Neural crest cell (in vitro differentiated cells): ENCODE measurements around the gene CACNA2D2. TPM values are rescaled to one million over a fixed set of nuclear protein-coding genes. Genes with fewer than 3 reads are reported as not detected.

ENCODE experiments used
- DNase-seq: peaks from one replicate; pipeline ENCODE4 v3.0.0; 2021; ENCODE audit warnings: low read depth, mixed read lengths, low spot score
- H3K27ac Mint-ChIP-seq: one replicate; pipeline ENCODE4 v1.8.0; 2021; ENCODE audit warnings: mild to moderate bottlenecking, mixed read lengths; ENCODE audit not compliant: unreplicated experiment
- H3K27me3 Mint-ChIP-seq: 2 replicates; pipeline ENCODE4 v1.8.0; 2021; ENCODE audit warnings: low read depth, mild to moderate bottlenecking, mixed read lengths
- H3K36me3 Mint-ChIP-seq: 2 replicates; pipeline ENCODE4 v1.8.0; 2021; ENCODE audit warnings: low read depth, mild to moderate bottlenecking, mixed read lengths
- H3K4me1 Mint-ChIP-seq: 2 replicates; pipeline ENCODE4 v1.8.0; 2021; ENCODE audit warnings: mixed read lengths
- H3K4me3 Mint-ChIP-seq: one replicate; pipeline ENCODE4 v1.8.0; 2021; ENCODE audit warnings: mild to moderate bottlenecking, mixed read lengths
- H3K9me3 Mint-ChIP-seq: 2 replicates; pipeline ENCODE4 v1.8.0; 2021; ENCODE audit warnings: mixed read lengths
- CTCF ChIP-seq: fragments of 200-600 bp; sonication (generic); conservative IDR thresholded peaks from 2 replicates; pipeline ENCODE4 v1.5.0; 2021; ENCODE audit warnings: antibody characterized with exemption, mild to moderate bottlenecking
- total RNA-seq: library from RNA; stranded (reverse); gene quantifications from 2 replicates; pipeline ENCODE4 v1.2.1, GENCODE V29; 2021

The CACNA2D2 gene
- total RNA-seq, 1 donor from 2014 or later = 8.7 TPM

GRCh38 chr3:50536471-50537180, 33.2 kb upstream of the CACNA2D2 start:
- no peaks in the 10 kb centered on the region for H3K9me3 Mint-ChIP-seq
- DNase-seq = no peak
- no peaks in the 10 kb centered on the region for H3K27me3 Mint-ChIP-seq
- no peaks in the 10 kb centered on the region for H3K36me3 Mint-ChIP-seq
- no peak overlapping the region for H3K4me3 Mint-ChIP-seq
- peaks cover 42% of the 10 kb centered on the region for H3K4me1 Mint-ChIP-seq
- TF ChIP-seq CTCF = no peak
- no peak overlapping the region for H3K27ac Mint-ChIP-seq

GRCh38 chr3:50534681-50535330, 31.4 kb upstream of the CACNA2D2 start:
- H3K4me1 Mint-ChIP-seq = peaks cover 42% of the 10 kb centered on the region
- H3K36me3 Mint-ChIP-seq = no peaks in the 10 kb centered on the region
- no peak for DNase-seq
- no peak overlapping the region for H3K27ac Mint-ChIP-seq
- no peak for TF ChIP-seq CTCF
- H3K27me3 Mint-ChIP-seq = no peaks in the 10 kb centered on the region
- no peaks in the 10 kb centered on the region for H3K9me3 Mint-ChIP-seq
- H3K4me3 Mint-ChIP-seq = no peak overlapping the region

- Mint-ChIP-seq H3K4me3 (no peak overlapping the region), H3K27ac (no peak overlapping the region), H3K9me3 (no peaks in the 10 kb centered on the region), H3K27me3 (no peaks in the 10 kb centered on the region), H3K4me1 (peaks cover 37% of the 10 kb centered on the region), H3K36me3 (no peaks in the 10 kb centered on the region)
- no peak for DNase-seq
- no peak for TF ChIP-seq CTCF
Measured at GRCh38 chr3:50533807-50534461, 30.5 kb upstream of the CACNA2D2 start.

GRCh38 chr3:50533316-50533715, 29.9 kb upstream of the CACNA2D2 start:
- Mint-ChIP-seq H3K36me3 (no peaks in the 10 kb centered on the region), H3K27ac (peak overlapping the region; percentile 86), H3K4me1 (peaks cover 31% of the 10 kb centered on the region), H3K9me3 (no peaks in the 10 kb centered on the region), H3K4me3 (no peak overlapping the region), H3K27me3 (no peaks in the 10 kb centered on the region)
- no peak for TF ChIP-seq CTCF
- DNase-seq = no peak

GRCh38 chr3:50532062-50532705, 28.8 kb upstream of the CACNA2D2 start:
- Mint-ChIP-seq H3K4me3 (no peak overlapping the region), H3K9me3 (no peaks in the 10 kb centered on the region), H3K36me3 (no peaks in the 10 kb centered on the region), H3K27ac (peak overlapping the region; percentile 9), H3K27me3 (no peaks in the 10 kb centered on the region), H3K4me1 (peaks cover 31% of the 10 kb centered on the region)
- DNase-seq = no peak
- no peak for TF ChIP-seq CTCF
